ENCODE results near the gene TGM2.

Gene TGM2

GRCh38 chr20:38201356-38201755 lies 36.3 kb upstream of the TGM2 start:
- Histone ChIP-seq H3K79me2 (ENCODE audit: control insufficient read depth, insufficient read depth, low read length, poor library complexity) (no peaks in the 10 kb centered on the region), H3K9ac (ENCODE audit: low read length) (no peak overlapping the region), H4K91ac (ENCODE audit: low read depth, low read length) (peak overlapping the region; percentile 10), H2AFZ (ENCODE audit: insufficient read depth, low read length, poor library complexity) (no peak overlapping the region), H3K4me1 (ENCODE audit: control insufficient read depth in 1 of 2, insufficient read depth in 2 of 2, low read length in 2 of 2) (peaks cover 22 to 29% of the 10 kb centered on the region in 2 experiments), H3K9me3 (ENCODE audit: insufficient read depth, low read depth, low read length) (peaks cover 6% of the 10 kb centered on the region), H4K12ac (ENCODE audit: low read depth, low read length) (no peak overlapping the region), H3K4ac (ENCODE audit: low read depth, low read length) (no peak overlapping the region), H3K23ac (ENCODE audit: low read length) (no peak overlapping the region), H2BK5ac (ENCODE audit: low read depth, low read length, poor library complexity) (no peak overlapping the region), H3K4me2 (ENCODE audit: low read length) (no peak overlapping the region), H3K4me3 (ENCODE audit: low read depth, low read length) (no peak overlapping the region), H4K8ac (ENCODE audit: low read depth, low read length) (no peak overlapping the region), H3K27ac (ENCODE audit: low read depth, low read length) (peak overlapping the region; percentile 24), H3K14ac (ENCODE audit: low read length) (no peak overlapping the region), H2BK12ac (ENCODE audit: low read length) (no peak overlapping the region), H3K36me3 (ENCODE audit: control insufficient read depth in 1 of 2, insufficient read depth in 2 of 2, low read length in 2 of 2) (no peaks in the 10 kb centered on the region), H3K27me3 (ENCODE audit: insufficient read depth, low read length) (no peaks in the 10 kb centered on the region), H3K79me1 (ENCODE audit: low read length) (peaks cover 25% of the 10 kb centered on the region), H3K18ac (ENCODE audit: low read length) (no peak overlapping the region), H2AK5ac (ENCODE audit: low read length) (no peak overlapping the region), H2BK120ac (ENCODE audit: insufficient read depth, low read length, poor library complexity) (no peak overlapping the region)
- no CpG with 5 or more reads among the region's 6 CpGs for WGBS (ENCODE audit: extremely low coverage, insufficient coverage, insufficient read length)
- peak; percentile 75 to 81 for DNase-seq

- Histone ChIP-seq H3K4me2 (ENCODE audit: low read length) (no peak overlapping the region), H3K4me1 (ENCODE audit: control insufficient read depth in 1 of 2, insufficient read depth in 2 of 2, low read length in 2 of 2) (peaks cover 27 to 34% of the 10 kb centered on the region in 2 experiments), H3K36me3 (ENCODE audit: control insufficient read depth in 1 of 2, insufficient read depth in 2 of 2, low read length in 2 of 2) (no peaks in the 10 kb centered on the region), H3K14ac (ENCODE audit: low read length) (peak overlapping the region; percentile 59), H3K4me3 (ENCODE audit: low read depth, low read length) (no peak overlapping the region), H3K9ac (ENCODE audit: low read length) (no peak overlapping the region), H4K91ac (ENCODE audit: low read depth, low read length) (peak overlapping the region; percentile 74), H4K8ac (ENCODE audit: low read depth, low read length) (peak overlapping the region; percentile 33), H2BK120ac (ENCODE audit: insufficient read depth, low read length, poor library complexity) (peak overlapping the region; percentile 70), H3K9me3 (ENCODE audit: insufficient read depth, low read depth, low read length) (peaks cover 6% of the 10 kb centered on the region), H2AFZ (ENCODE audit: insufficient read depth, low read length, poor library complexity) (no peak overlapping the region), H3K23ac (ENCODE audit: low read length) (no peak overlapping the region), H2BK12ac (ENCODE audit: low read length) (peak overlapping the region; percentile 74), H2AK5ac (ENCODE audit: low read length) (peak overlapping the region; percentile 73), H3K79me1 (ENCODE audit: low read length) (peaks cover 27% of the 10 kb centered on the region), H4K12ac (ENCODE audit: low read depth, low read length) (no peak overlapping the region), H3K27me3 (ENCODE audit: insufficient read depth, low read length) (no peaks in the 10 kb centered on the region), H3K18ac (ENCODE audit: low read length) (peak overlapping the region; percentile 42), H3K79me2 (ENCODE audit: control insufficient read depth, insufficient read depth, low read length, poor library complexity) (no peaks in the 10 kb centered on the region), H3K4ac (ENCODE audit: low read depth, low read length) (peak overlapping the region; percentile 22), H3K27ac (ENCODE audit: low read depth, low read length) (no peak overlapping the region), H2BK5ac (ENCODE audit: low read depth, low read length, poor library complexity) (peak overlapping the region; percentile 21)
- WGBS (ENCODE audit: extremely low coverage, insufficient coverage, insufficient read length): no CpG with 5 or more reads among the region's 3 CpGs
- DNase-seq: no peak
These were observed 35.6 kb upstream of the TGM2 start for GRCh38 chr20:38200646-38201045.

DNA sequence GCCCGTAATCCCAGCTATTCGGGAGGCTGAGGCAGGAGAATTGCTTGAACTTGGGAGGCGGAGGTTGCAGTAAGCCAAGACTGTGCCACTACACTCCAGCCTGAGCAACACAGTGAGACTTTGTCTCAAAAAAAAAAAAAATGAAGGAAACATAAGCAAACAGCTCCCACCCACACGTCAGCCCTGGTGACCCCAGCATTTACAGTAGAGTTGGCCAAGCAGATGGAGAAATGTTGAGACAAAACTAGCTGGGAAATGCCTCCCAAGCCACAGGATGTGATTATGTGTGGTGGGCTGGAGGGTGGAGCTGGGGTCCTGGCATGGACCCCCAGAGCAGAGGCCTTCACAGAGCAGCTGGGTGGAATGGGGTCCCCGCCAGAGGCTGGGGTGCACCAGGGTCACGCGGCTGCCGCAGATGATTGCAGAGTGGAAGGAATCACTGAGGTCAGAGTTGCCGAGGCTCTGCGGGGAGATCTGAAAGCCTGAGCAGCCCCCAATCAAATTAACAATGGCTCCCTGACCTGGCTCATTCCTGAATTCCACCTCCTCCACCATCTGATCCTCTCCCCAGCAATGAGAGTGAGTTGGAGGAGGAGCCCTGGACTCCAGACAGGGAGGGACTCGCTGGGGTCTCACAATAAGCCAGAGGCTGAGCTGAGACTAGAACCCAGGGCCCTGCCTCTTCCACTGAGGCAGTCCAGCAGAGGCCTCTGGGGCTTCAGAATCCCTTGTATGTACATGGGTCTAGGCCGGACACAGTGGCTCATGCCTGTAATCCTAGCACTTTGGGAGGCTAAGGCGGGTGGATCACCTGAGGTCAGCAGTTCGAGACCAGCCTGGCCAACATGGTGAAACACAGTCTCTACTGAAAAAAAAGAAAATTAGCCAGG lies 34.7 kb upstream of the TGM2 start:
- no CpG with 5 or more reads among the region's 14 CpGs for WGBS (ENCODE audit: extremely low coverage, insufficient coverage, insufficient read length)
- peak overlapping the region; percentile 19 for H3K4ac ChIP-seq (ENCODE audit: low read depth, low read length)
- peaks cover 27 to 34% of the 10 kb centered on the region in 2 experiments for H3K4me1 ChIP-seq (ENCODE audit: control insufficient read depth in 1 of 2, insufficient read depth in 2 of 2, low read length in 2 of 2)
- H3K9ac ChIP-seq (ENCODE audit: low read length): no peak overlapping the region
- peaks cover 27% of the 10 kb centered on the region for H3K79me1 ChIP-seq (ENCODE audit: low read length)
- peak overlapping the region; percentile 18 for H2BK5ac ChIP-seq (ENCODE audit: low read depth, low read length, poor library complexity)
- no peak overlapping the region for H3K4me2 ChIP-seq (ENCODE audit: low read length)
- peak overlapping the region; percentile 78 for H4K91ac ChIP-seq (ENCODE audit: low read depth, low read length)
- H3K18ac ChIP-seq (ENCODE audit: low read length): no peak overlapping the region
- H4K12ac ChIP-seq (ENCODE audit: low read depth, low read length): no peak overlapping the region
- no peak overlapping the region for H3K4me3 ChIP-seq (ENCODE audit: low read depth, low read length)
- H3K36me3 ChIP-seq (ENCODE audit: control insufficient read depth in 1 of 2, insufficient read depth in 2 of 2, low read length in 2 of 2): no peaks in the 10 kb centered on the region
- no peak overlapping the region for H2AFZ ChIP-seq (ENCODE audit: insufficient read depth, low read length, poor library complexity)
- no peak for DNase-seq
- H2BK120ac ChIP-seq (ENCODE audit: insufficient read depth, low read length, poor library complexity): peak overlapping the region; percentile 62
- no peaks in the 10 kb centered on the region for H3K27me3 ChIP-seq (ENCODE audit: insufficient read depth, low read length)
- peak overlapping the region; percentile 87 for H2AK5ac ChIP-seq (ENCODE audit: low read length)
- H2BK12ac ChIP-seq (ENCODE audit: low read length): peak overlapping the region; percentile 61
- peak overlapping the region; percentile 5 for H3K14ac ChIP-seq (ENCODE audit: low read length)
- H4K8ac ChIP-seq (ENCODE audit: low read depth, low read length): no peak overlapping the region
- H3K9me3 ChIP-seq (ENCODE audit: insufficient read depth, low read depth, low read length): peaks cover 6% of the 10 kb centered on the region
- no peak overlapping the region for H3K23ac ChIP-seq (ENCODE audit: low read length)
- H3K27ac ChIP-seq (ENCODE audit: low read depth, low read length): no peak overlapping the region
- no peaks in the 10 kb centered on the region for H3K79me2 ChIP-seq (ENCODE audit: control insufficient read depth, insufficient read depth, low read length, poor library complexity)

GRCh38 chr20:38198238-38198861 lies 33.3 kb upstream of the TGM2 start:
- Histone ChIP-seq H2AK5ac (ENCODE audit: low read length) (peak overlapping the region; percentile 19), H3K36me3 (ENCODE audit: control insufficient read depth in 1 of 2, insufficient read depth in 2 of 2, low read length in 2 of 2) (no peaks in the 10 kb centered on the region), H3K79me1 (ENCODE audit: low read length) (peaks cover 33% of the 10 kb centered on the region), H3K4me3 (ENCODE audit: low read depth, low read length) (no peak overlapping the region), H3K9me3 (ENCODE audit: insufficient read depth, low read depth, low read length) (peaks cover 6% of the 10 kb centered on the region), H4K8ac (ENCODE audit: low read depth, low read length) (no peak overlapping the region), H3K23ac (ENCODE audit: low read length) (no peak overlapping the region), H3K4me1 (ENCODE audit: control insufficient read depth in 1 of 2, insufficient read depth in 2 of 2, low read length in 2 of 2) (peaks cover 27 to 34% of the 10 kb centered on the region in 2 experiments), H2BK12ac (ENCODE audit: low read length) (peak overlapping the region; percentile 81), H3K27ac (ENCODE audit: low read depth, low read length) (peak overlapping the region; percentile 6), H3K4me2 (ENCODE audit: low read length) (no peak overlapping the region), H2BK5ac (ENCODE audit: low read depth, low read length, poor library complexity) (peak overlapping the region; percentile 13), H2BK120ac (ENCODE audit: insufficient read depth, low read length, poor library complexity) (no peak overlapping the region), H3K9ac (ENCODE audit: low read length) (no peak overlapping the region), H3K18ac (ENCODE audit: low read length) (peak overlapping the region; percentile 22), H3K79me2 (ENCODE audit: control insufficient read depth, insufficient read depth, low read length, poor library complexity) (no peaks in the 10 kb centered on the region), H3K4ac (ENCODE audit: low read depth, low read length) (no peak overlapping the region), H3K27me3 (ENCODE audit: insufficient read depth, low read length) (no peaks in the 10 kb centered on the region), H3K14ac (ENCODE audit: low read length) (peak overlapping the region; percentile 33), H2AFZ (ENCODE audit: insufficient read depth, low read length, poor library complexity) (no peak overlapping the region), H4K12ac (ENCODE audit: low read depth, low read length) (no peak overlapping the region), H4K91ac (ENCODE audit: low read depth, low read length) (peak overlapping the region; percentile 38)
- no CpG with 5 or more reads among the region's 8 CpGs for WGBS (ENCODE audit: extremely low coverage, insufficient coverage, insufficient read length)
- peak; percentile 88 to 92 for DNase-seq

All from trophoblast cell (in vitro differentiated cells and primary cell).